ENCODE data around the gene ANO1.

DNA sequence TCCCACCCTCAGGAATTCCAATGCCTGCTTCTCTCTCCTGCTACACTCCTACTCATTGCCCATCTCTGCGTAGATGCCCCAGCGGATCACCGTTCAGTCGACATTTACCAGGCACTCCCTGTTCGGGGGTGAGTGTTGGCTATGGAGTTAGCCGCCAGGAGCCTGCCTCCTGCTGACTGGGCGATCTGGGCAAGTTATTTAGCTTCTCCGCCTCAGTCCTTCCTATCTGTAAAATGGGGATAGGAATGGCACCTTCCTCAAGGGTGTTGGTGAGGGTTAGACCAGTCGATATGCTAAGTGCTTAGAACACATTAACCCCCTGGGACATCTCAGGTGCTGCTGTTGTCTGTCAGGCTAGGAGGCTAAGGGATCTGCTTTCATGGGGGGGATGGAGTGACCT is 155.8 kb downstream of the ANO1 start:
- TF ChIP-seq, protein P1, sequence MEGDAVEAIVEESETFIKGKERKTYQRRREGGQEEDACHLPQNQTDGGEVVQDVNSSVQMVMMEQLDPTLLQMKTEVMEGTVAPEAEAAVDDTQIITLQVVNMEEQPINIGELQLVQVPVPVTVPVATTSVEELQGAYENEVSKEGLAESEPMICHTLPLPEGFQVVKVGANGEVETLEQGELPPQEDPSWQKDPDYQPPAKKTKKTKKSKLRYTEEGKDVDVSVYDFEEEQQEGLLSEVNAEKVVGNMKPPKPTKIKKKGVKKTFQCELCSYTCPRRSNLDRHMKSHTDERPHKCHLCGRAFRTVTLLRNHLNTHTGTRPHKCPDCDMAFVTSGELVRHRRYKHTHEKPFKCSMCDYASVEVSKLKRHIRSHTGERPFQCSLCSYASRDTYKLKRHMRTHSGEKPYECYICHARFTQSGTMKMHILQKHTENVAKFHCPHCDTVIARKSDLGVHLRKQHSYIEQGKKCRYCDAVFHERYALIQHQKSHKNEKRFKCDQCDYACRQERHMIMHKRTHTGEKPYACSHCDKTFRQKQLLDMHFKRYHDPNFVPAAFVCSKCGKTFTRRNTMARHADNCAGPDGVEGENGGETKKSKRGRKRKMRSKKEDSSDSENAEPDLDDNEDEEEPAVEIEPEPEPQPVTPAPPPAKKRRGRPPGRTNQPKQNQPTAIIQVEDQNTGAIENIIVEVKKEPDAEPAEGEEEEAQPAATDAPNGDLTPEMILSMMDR (IDR thresholded peaks at IDR 0.05; ENCODE audit: low read length) = no peak
- TF ChIP-seq EZH2 (IDR thresholded peaks at IDR 0.05; ENCODE audit: borderline replicate concordance, low read length) = no peak
